HepG2 (cell line): ENCODE results near the gene GFER. TPM values are rescaled to one million over a fixed set of nuclear protein-coding genes. Genes with fewer than 3 reads are reported as not detected.
A peak's percentile ranks its signal among the peaks of the same experiment; 100 is the strongest.

Source experiments
- AKAP8 ChIP-seq: sonication (generic); formaldehyde crosslinking; IDR thresholded peaks from 2 replicates; pipeline ENCODE4 v1.5.1; 2020; ENCODE audit warnings: mild to moderate bottlenecking, missing genetic modification reagents
- ASH2L ChIP-seq: fragments of 300-600, 200-600 bp; sonication (generic); IDR thresholded peaks from 2 replicates; pipeline ENCODE4 v1.7.0; 2017; ENCODE audit warnings: low read depth, mild to moderate bottlenecking, moderate library complexity, mixed read lengths, low read length; ENCODE audit not compliant: insufficient read length
- EEA1 ChIP-seq: sonication (generic); formaldehyde crosslinking; IDR thresholded peaks from 2 replicates; pipeline ENCODE4 v1.5.1; 2020; ENCODE audit warnings: mild to moderate bottlenecking, missing genetic modification reagents, borderline replicate concordance
- ESRRA ChIP-seq: sonication (generic); formaldehyde crosslinking; IDR thresholded peaks from 2 replicates; pipeline ENCODE4 v1.5.1; 2020; ENCODE audit warnings: mild to moderate bottlenecking, low read depth, missing genetic modification reagents
- FIP1L1 ChIP-seq: fragments of 200-400 bp; formaldehyde crosslinking; IDR thresholded peaks from 2 replicates; pipeline ENCODE4 v1.6.1; 2018; ENCODE audit warnings: low read depth, mild to moderate bottlenecking, low read length, moderate library complexity, borderline replicate concordance; ENCODE audit not compliant: insufficient read depth
- HMGXB4 ChIP-seq, 2 experiments: sonication (generic) in 1 of 2; formaldehyde crosslinking in 1 of 2; IDR thresholded peaks; 2 replicates each; pipeline versions ENCODE4 v1.4.0 to v1.6.1; 2018 to 2020; ENCODE audit warnings: missing genetic modification reagents in 2 of 2, borderline replicate concordance in 1 of 2, low read depth in 1 of 2, mild to moderate bottlenecking in 1 of 2, missing biosample characterization in 1 of 2
- MAX ChIP-seq: IDR thresholded peaks from 2 replicates; pipeline ENCODE4 v1.6.1; 2012; ENCODE audit warnings: inconsistent platforms
- MYC ChIP-seq: sonication (generic); formaldehyde crosslinking; IDR thresholded peaks from 2 replicates; pipeline ENCODE4 v1.9.0; 2021; ENCODE audit warnings: missing genetic modification reagents, borderline replicate concordance
- NONO ChIP-seq, 2 experiments: fragments of 450-650 bp in 1 of 2; sonication (generic) in 1 of 2; formaldehyde crosslinking in 1 of 2; IDR thresholded peaks in 1 of 2; conservative IDR thresholded peaks in 1 of 2; 2 replicates each; pipeline versions ENCODE4 v1.6.1 to v1.8.0; 2017 to 2022; ENCODE audit warnings: mild to moderate bottlenecking in 1 of 2, missing genetic modification reagents in 1 of 2, moderate library complexity in 1 of 2
- NR2C2 ChIP-seq: sonication (generic); formaldehyde crosslinking; IDR thresholded peaks from 2 replicates; pipeline ENCODE4 v1.4.0; 2020; ENCODE audit warnings: missing genetic modification reagents, mild to moderate bottlenecking, moderate library complexity, borderline replicate concordance
- NR2F6 ChIP-seq, 2 experiments: IDR thresholded peaks; 2 replicates each; pipeline ENCODE4 v1.6.1; 2016; ENCODE audit warnings: antibody characterized with exemption in 1 of 2, mild to moderate bottlenecking in 1 of 2
- POLR2AphosphoS2 ChIP-seq: IDR thresholded peaks from 2 replicates; pipeline ENCODE4 v1.6.1; 2011; ENCODE audit warnings: low read depth, low read length, improper control_type of control experiment
- RAD51 ChIP-seq: fragments of 450-650 bp; IDR thresholded peaks from 2 replicates; pipeline ENCODE4 v1.6.1; 2016; ENCODE audit warnings: borderline replicate concordance
- TCF7 ChIP-seq: sonication (generic); IDR thresholded peaks from 2 replicates; pipeline ENCODE4 v1.6.1; 2016; ENCODE audit warnings: antibody characterized with exemption, low read depth
- U2AF1 ChIP-seq: fragments of 200-400 bp; formaldehyde crosslinking; optimal IDR thresholded peaks from 2 replicates; pipeline ENCODE3; 2017; ENCODE audit warnings: mild to moderate bottlenecking, low read depth, low read length
- ZFP36L2 ChIP-seq: sonication (generic); formaldehyde crosslinking; IDR thresholded peaks from 2 replicates; pipeline ENCODE4 v1.4.0; 2020; ENCODE audit warnings: missing genetic modification reagents
- ZNF121 ChIP-seq: sonication (generic); formaldehyde crosslinking; IDR thresholded peaks from 2 replicates; pipeline ENCODE4 v1.5.0; 2020; ENCODE audit warnings: mild to moderate bottlenecking, missing genetic modification reagents
- ZNF224 ChIP-seq: sonication (generic); formaldehyde crosslinking; IDR thresholded peaks from 2 replicates; pipeline ENCODE4 v1.5.0; 2020; ENCODE audit warnings: mild to moderate bottlenecking, missing genetic modification reagents
- ZNF350 ChIP-seq: sonication (generic); formaldehyde crosslinking; IDR thresholded peaks from 2 replicates; pipeline ENCODE4 v1.4.0; 2020; ENCODE audit warnings: mild to moderate bottlenecking, low read depth, missing genetic modification reagents, borderline replicate concordance
- ZNF367 ChIP-seq: sonication (generic); formaldehyde crosslinking; IDR thresholded peaks from 2 replicates; pipeline ENCODE4 v1.4.0; 2020; ENCODE audit warnings: missing genetic modification reagents, borderline replicate concordance
- ZNF615 ChIP-seq: sonication (generic); formaldehyde crosslinking; IDR thresholded peaks from 2 replicates; pipeline ENCODE4 v1.5.0; 2020; ENCODE audit warnings: mild to moderate bottlenecking, missing genetic modification reagents, borderline replicate concordance
- ZNF678 ChIP-seq: sonication (generic); formaldehyde crosslinking; IDR thresholded peaks from 2 replicates; pipeline ENCODE4 v1.4.0; 2020; ENCODE audit warnings: mild to moderate bottlenecking, missing genetic modification reagents
- ZNF784 ChIP-seq: sonication (generic); formaldehyde crosslinking; IDR thresholded peaks from 2 replicates; pipeline ENCODE4 v1.5.1; 2020; ENCODE audit warnings: missing genetic modification reagents, mild to moderate bottlenecking, borderline replicate concordance
- ZNF83 ChIP-seq: sonication (generic); formaldehyde crosslinking; IDR thresholded peaks from 2 replicates; pipeline ENCODE4 v1.4.0; 2020; ENCODE audit warnings: missing genetic modification reagents, mild to moderate bottlenecking, borderline replicate concordance
- ZNF878 ChIP-seq: sonication (generic); formaldehyde crosslinking; IDR thresholded peaks from 2 replicates; pipeline ENCODE4 v1.8.1; 2023; ENCODE audit warnings: mild to moderate bottlenecking, missing genetic modification reagents, moderate library complexity
- polyA plus RNA-seq, 8 experiments: library from polyadenylated mRNA; depleted of rRNA in 3 of 8; stranded (reverse) in 7 of 8; unstranded in 1 of 8; fragments of >200 nt; fragmentation: Illumina TruSeq in 4 of 8; extraction: Trizol in 4 of 8; gene quantifications; 2 replicates each; pipeline versions ENCODE4 v1.2.1 to v1.2.3, GENCODE V29; 2011 to 2016; ENCODE audit warnings: low read depth in 4 of 8, missing spikeins in 1 of 8, mixed read lengths in 1 of 8; ENCODE audit not compliant: insufficient read depth in 1 of 8
- total RNA-seq, 5 experiments: library from RNA; depleted of rRNA; stranded (reverse); fragments of >200 nt; fragmentation: Illumina TruSeq; extraction: Trizol; gene quantifications; 2 replicates each; pipeline ENCODE4 v1.2.3, GENCODE V29; 2016; ENCODE audit warnings: low read depth in 1 of 5

Gene GFER
- total and polyA plus RNA-seq, 2 of the 13 experiments (the other 11 are each of a cell fraction or from before 2014, with no cell fraction given) = 28.6 to 71.7 TPM

GRCh38 chr16:1984347-1985225, 593 bp downstream of the GFER start (continued):
- TF ChIP-seq ZFP36L2 (CRISPR knock-in tag) = no peak
- peak; percentile 89 for TF ChIP-seq ASH2L
- no peak for TF ChIP-seq ZNF224 (CRISPR knock-in tag)
- TF ChIP-seq MYC (CRISPR knock-in tag) = peak; percentile 38; the same call in 1 of the 2 replicates
- peak; percentile 80 for TF ChIP-seq NR2C2 (CRISPR knock-in tag)
- TF ChIP-seq ESRRA = no peak
- TF ChIP-seq NR2F6 (IDR thresholded peaks at IDR 0.05) = no peak
- TF ChIP-seq NR2F6 (CRISPR knock-in tag; IDR thresholded peaks at IDR 0.05) = 0 out of 2 replicates have a peak, but pooled peaks have one; percentile 14
- no peak for TF ChIP-seq U2AF1
- TF ChIP-seq HMGXB4 (CRISPR knock-in tag; IDR thresholded peaks at IDR 0.05; ENCODE audit: borderline replicate concordance in 1 of 2, low read depth in 1 of 2) = 0 out of 4 replicates have a peak, but pooled peaks of 1 of the 2 experiments have one; percentile 3
- no peak for TF ChIP-seq ZNF367 (CRISPR knock-in tag)
- no peak for TF ChIP-seq EEA1 (CRISPR knock-in tag)
- 0 out of 2 replicates have a peak, but pooled peaks have one; percentile 56 for TF ChIP-seq ZNF350
- no peak for TF ChIP-seq NONO (IDR thresholded peaks at IDR 0.05)
- peak; percentile 46; the same call in 1 of the 2 replicates for TF ChIP-seq NONO (CRISPR knock-in tag; conservative IDR thresholded peaks at IDR 0.05)
- no peak for TF ChIP-seq ZNF878 (CRISPR knock-in tag)
- TF ChIP-seq ZNF121 (CRISPR knock-in tag) = no peak
- TF ChIP-seq FIP1L1 = no peak
- TF ChIP-seq MAX = peak; percentile 17; the same call in 1 of the 2 replicates
- TF ChIP-seq ZNF784 (CRISPR knock-in tag) = peak; percentile 60; the same call in 1 of the 2 replicates
- TF ChIP-seq POLR2AphosphoS2 = no peak
- TF ChIP-seq AKAP8 = no peak
- no peak for TF ChIP-seq RAD51
- peak; percentile 76; the same call in 1 of the 2 replicates for TF ChIP-seq ZNF83 (CRISPR knock-in tag)
- no peak for TF ChIP-seq ZNF678 (CRISPR knock-in tag)
- TF ChIP-seq ZNF615 (CRISPR knock-in tag) = no peak
- no peak for TF ChIP-seq TCF7
